HL-60 (cell line): ENCODE results near the gene CYB561.
"Not testable (repeated sequence)": the region's sequence is repeated elsewhere in the genome, so short reads cannot be mapped to it uniquely, and the experiment has no call there.

Experiments
- DNase-seq, 2 experiments: peaks; one replicate each; pipeline ENCODE4 v3.0.0-alpha.2; 2010 to 2020; ENCODE audit warnings: low read depth in 1 of 2, low spot score in 1 of 2
- H3K27ac ChIP-seq: fragments of 250-450 bp; sonication (Bioruptor Pico); replicated peaks from 2 replicates; pipeline ENCODE4 v1.5.1; 2020; ENCODE audit warnings: mild to moderate bottlenecking, moderate library complexity
- H3K27me3 ChIP-seq: fragments of 250-450 bp; sonication (Bioruptor Pico); 2 replicates; pipeline ENCODE4 v1.5.1; 2021; ENCODE audit warnings: mild to moderate bottlenecking, moderate library complexity; ENCODE audit not compliant: insufficient read depth, poor library complexity, severe bottlenecking
- H3K4me3 ChIP-seq: replicated peaks from 2 replicates; pipeline ENCODE4 v1.5.1; 2011; ENCODE audit warnings: mild to moderate bottlenecking, control low read depth, low read length; ENCODE audit not compliant: insufficient read depth
- GABPA ChIP-seq: IDR thresholded peaks from 2 replicates; pipeline ENCODE4 v1.6.1; 2012; ENCODE audit warnings: low read depth
- POLR2AphosphoS5 ChIP-seq: IDR thresholded peaks from 2 replicates; pipeline ENCODE4 v1.6.1; 2012; ENCODE audit warnings: low read depth
- SPI1 ChIP-seq: IDR thresholded peaks from 2 replicates; pipeline ENCODE4 v1.6.1; 2012; ENCODE audit warnings: low read depth, mild to moderate bottlenecking, borderline replicate concordance
- TF ChIP-seq, protein P1 (sequence below): IDR thresholded peaks from one replicate; pipeline ENCODE4 v1.5.1; 2011; ENCODE audit warnings: low read length, control low read depth, inconsistent platforms; ENCODE audit not compliant: insufficient read depth
- TF ChIP-seq, protein P2 (sequence below): IDR thresholded peaks from 2 replicates; pipeline ENCODE4 v1.6.1; 2012; ENCODE audit warnings: low read depth; ENCODE audit not compliant: insufficient replicate concordance

The CYB561 gene

DNA sequence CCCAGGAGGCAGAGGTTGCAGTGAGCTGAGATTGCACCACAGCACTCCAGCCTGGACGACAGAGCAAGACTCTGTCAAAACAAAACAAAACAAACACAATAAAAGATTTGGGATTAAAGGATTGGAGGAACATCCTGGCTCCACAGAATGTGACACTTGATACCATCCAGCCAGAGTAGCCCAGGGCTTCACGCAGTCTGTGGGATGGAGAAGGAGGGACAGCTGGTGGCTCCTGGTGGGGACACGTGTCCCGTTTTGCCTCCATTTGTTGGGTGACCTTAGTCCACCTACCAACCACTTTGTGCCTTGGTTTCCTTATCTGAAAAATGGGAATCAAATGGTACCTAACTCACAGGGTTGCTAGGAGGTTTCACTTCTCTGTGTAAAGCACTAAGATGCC lies 12.4 kb upstream of the CYB561 start:
- Histone ChIP-seq H3K27me3 (no peaks in the 10 kb centered on the region), H3K4me3 (no peak overlapping the region), H3K27ac (no peak overlapping the region)
- TF ChIP-seq, protein P1, sequence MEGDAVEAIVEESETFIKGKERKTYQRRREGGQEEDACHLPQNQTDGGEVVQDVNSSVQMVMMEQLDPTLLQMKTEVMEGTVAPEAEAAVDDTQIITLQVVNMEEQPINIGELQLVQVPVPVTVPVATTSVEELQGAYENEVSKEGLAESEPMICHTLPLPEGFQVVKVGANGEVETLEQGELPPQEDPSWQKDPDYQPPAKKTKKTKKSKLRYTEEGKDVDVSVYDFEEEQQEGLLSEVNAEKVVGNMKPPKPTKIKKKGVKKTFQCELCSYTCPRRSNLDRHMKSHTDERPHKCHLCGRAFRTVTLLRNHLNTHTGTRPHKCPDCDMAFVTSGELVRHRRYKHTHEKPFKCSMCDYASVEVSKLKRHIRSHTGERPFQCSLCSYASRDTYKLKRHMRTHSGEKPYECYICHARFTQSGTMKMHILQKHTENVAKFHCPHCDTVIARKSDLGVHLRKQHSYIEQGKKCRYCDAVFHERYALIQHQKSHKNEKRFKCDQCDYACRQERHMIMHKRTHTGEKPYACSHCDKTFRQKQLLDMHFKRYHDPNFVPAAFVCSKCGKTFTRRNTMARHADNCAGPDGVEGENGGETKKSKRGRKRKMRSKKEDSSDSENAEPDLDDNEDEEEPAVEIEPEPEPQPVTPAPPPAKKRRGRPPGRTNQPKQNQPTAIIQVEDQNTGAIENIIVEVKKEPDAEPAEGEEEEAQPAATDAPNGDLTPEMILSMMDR: no peak
- TF ChIP-seq, protein P2, sequence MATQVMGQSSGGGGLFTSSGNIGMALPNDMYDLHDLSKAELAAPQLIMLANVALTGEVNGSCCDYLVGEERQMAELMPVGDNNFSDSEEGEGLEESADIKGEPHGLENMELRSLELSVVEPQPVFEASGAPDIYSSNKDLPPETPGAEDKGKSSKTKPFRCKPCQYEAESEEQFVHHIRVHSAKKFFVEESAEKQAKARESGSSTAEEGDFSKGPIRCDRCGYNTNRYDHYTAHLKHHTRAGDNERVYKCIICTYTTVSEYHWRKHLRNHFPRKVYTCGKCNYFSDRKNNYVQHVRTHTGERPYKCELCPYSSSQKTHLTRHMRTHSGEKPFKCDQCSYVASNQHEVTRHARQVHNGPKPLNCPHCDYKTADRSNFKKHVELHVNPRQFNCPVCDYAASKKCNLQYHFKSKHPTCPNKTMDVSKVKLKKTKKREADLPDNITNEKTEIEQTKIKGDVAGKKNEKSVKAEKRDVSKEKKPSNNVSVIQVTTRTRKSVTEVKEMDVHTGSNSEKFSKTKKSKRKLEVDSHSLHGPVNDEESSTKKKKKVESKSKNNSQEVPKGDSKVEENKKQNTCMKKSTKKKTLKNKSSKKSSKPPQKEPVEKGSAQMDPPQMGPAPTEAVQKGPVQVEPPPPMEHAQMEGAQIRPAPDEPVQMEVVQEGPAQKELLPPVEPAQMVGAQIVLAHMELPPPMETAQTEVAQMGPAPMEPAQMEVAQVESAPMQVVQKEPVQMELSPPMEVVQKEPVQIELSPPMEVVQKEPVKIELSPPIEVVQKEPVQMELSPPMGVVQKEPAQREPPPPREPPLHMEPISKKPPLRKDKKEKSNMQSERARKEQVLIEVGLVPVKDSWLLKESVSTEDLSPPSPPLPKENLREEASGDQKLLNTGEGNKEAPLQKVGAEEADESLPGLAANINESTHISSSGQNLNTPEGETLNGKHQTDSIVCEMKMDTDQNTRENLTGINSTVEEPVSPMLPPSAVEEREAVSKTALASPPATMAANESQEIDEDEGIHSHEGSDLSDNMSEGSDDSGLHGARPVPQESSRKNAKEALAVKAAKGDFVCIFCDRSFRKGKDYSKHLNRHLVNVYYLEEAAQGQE: no peak
- TF ChIP-seq GABPA: no peak
- TF ChIP-seq SPI1: no peak
- TF ChIP-seq POLR2AphosphoS5: no peak
- no peak for DNase-seq

DNA sequence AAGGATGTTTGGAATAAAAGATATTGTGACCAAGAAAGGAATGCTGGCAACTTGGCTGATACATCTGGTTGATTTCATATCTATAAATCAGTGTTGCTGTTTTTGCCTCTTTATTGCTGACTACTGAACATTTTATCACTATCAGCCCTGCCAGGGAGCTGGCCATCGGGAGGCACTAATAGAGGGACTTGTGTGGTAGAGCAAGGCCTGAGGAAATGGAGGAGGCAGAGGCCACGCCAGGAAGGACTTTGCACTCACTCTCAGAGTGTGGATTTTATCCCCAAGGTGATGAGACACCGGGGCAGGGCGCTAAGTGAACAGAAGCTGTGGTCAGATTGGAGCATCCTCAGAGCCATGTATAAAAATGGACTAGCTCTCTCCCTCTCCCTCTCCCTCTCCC lies 9.3 kb upstream of the CYB561 start:
- Histone ChIP-seq H3K27me3 (no peaks in the 10 kb centered on the region), H3K4me3 (no peak overlapping the region), H3K27ac (no peak overlapping the region)
- DNase-seq: no peak
- TF ChIP-seq GABPA (no peak), SPI1 (no peak), POLR2AphosphoS5 (no peak)

GRCh38 chr17:63454915-63455314 lies 8.8 kb upstream of the CYB561 start:
- DNase-seq: no peak
- H3K27me3 ChIP-seq: no peaks in the 10 kb centered on the region
- H3K27ac ChIP-seq: no peak overlapping the region
- no peak overlapping the region for H3K4me3 ChIP-seq
- TF ChIP-seq, protein P2: no peak
- TF ChIP-seq GABPA: no peak
- no peak for TF ChIP-seq POLR2AphosphoS5
- TF ChIP-seq, protein P1: no peak
- TF ChIP-seq SPI1: no peak

- not testable (repeated sequence) for H3K27ac ChIP-seq, H3K4me3 ChIP-seq, H3K27me3 ChIP-seq, DNase-seq
These were observed 8.3 kb upstream of the CYB561 start for GRCh38 chr17:63454357-63454756.

DNA sequence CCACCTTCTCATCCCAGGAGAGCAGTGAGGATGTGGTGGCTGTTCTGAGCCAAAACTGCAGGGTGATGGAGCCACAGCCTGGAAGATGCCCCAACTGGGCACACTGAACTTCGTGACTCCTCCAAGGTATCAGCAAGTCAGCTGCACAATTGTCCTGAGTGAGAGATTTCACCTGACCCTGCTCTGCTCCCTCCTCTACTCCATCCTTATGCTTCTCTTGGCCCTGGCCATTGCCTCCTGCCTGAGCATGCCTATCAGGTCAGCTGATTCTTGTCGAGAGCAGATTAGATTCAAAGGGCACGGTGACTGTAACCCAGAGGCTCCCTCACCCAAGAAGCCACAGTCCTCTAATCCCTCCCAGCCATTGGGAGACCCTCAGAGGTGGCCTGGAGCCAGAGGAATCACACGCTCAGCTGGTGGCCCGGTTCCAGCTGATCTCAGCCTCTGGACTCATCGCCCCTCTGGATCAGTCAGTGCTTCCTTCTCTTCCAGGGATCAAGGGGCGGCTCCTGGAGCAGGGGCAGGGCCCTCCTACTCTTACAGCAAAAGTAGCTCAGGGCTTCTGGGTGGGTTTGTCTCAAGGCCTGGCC lies 7.0 kb upstream of the CYB561 start:
- DNase-seq: no peak
- TF ChIP-seq, protein P2: no peak
- no peak for TF ChIP-seq SPI1
- TF ChIP-seq POLR2AphosphoS5: no peak
- TF ChIP-seq, protein P1: no peak
- no peak for TF ChIP-seq GABPA
- Histone ChIP-seq H3K27me3 (no peaks in the 10 kb centered on the region), H3K4me3 (no peak overlapping the region), H3K27ac (no peak overlapping the region)
